NCI-H2081 treated with DMSO at 0.1 percent for 48 hours (cell line): ENCODE measurements around the gene INF2.
"Not testable (repeated sequence)": the region's sequence is repeated elsewhere in the genome, so short reads cannot be mapped to it uniquely, and the experiment has no call there.

Experiments
- DNase-seq: peaks from one replicate; lab custom pipeline; 2025; lab: John Stamatoyannopoulos, UW

The INF2 gene

DNA sequence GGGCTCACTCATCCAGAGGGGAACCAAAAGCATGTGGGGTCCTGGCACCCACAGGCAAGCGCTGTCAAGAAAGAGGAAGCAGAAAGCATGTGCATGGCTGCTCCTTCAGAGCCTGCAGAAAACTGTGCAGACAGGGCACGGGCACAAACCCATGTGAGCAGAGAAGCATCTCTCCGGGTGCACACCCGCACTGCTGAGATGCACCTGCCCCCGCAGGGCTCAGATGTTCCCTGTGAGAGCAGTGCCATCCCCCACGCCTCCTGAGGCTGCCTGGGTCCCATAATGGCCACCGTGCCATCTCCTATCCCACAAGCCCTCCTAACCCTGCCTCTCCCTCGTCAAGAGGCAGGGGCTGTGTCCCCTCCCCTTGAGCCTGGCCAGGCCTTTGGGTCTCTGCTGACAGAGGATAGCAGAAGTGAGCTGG lies 32.3 kb upstream of the INF2 start:
- DNase-seq, result no peak

DNA sequence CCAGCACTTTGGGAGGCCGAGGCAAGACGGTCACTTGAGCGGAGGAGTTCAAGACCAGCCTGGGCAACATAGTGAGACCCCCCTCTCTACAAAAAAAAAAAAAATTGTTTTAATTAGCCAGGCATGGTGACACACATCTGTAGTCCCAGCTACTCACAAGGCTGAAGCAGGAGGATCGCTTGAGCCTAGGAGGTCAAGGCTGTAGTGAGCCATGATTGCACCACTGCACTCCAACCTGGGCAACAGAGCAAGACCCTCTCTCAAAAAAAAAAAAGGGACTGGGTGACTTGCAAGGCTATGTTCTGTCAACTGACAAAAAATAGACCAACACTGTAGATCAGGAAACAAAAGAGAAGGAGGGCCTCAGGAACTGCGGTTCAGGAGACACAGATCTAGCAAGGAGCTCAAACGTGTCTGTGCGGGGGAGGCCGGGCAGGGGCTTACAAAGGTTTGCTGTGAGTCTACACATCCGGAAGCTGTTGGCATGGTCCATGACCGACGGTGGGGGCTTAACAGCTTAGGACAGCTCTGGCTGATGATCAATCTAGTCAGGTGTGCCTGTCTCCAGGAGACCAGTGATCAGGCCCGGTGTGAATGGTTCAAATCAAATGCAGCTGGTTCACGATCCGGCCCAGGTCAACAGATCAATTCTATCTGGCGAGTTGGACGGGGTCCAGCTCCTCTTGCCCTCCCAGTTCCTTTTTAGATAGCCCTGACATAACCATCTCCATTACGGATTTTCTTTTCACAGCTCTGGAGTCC lies 31.7 kb upstream of the INF2 start:
- no peak for DNase-seq

DNA sequence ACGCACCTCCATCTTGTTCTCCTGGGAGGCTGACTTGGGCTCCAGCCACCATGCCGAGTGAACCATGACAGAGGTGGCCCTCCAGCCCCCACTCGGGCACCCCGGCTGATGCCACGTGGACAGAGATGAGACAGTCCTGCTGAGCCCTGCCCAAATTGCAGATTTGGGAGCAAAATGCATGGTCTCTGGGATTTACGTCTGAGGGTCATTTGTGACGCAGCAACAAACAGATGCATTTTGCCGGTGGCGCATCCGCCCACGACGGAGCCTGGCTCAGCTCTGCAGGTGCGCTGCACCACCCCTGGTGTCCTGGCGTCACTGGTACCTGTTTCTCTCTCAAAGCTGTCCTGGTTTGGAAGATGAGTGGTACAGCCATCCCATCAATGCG lies 31.1 kb upstream of the INF2 start:
- no peak for DNase-seq

DNA sequence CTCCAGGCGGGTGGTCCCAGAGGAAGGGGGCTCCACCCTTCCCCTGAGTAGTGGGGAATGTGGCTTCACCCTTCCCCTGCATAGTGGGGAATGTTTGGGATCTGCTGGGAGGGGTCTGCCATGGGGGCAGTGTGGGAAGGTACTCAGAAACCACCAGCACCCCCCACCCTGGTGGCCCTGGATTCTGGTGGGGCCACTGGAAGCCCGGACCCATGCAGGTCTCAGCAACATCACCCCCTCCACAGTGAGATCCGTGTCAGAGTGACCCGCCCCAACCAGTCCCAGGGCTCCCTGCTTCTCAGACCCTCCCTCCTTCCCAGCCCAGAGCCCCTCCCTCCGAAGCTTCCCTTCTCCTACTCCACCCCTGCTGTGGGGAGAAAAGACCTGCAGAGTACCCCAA lies 30.3 kb upstream of the INF2 start:
- DNase-seq, result no peak

DNA sequence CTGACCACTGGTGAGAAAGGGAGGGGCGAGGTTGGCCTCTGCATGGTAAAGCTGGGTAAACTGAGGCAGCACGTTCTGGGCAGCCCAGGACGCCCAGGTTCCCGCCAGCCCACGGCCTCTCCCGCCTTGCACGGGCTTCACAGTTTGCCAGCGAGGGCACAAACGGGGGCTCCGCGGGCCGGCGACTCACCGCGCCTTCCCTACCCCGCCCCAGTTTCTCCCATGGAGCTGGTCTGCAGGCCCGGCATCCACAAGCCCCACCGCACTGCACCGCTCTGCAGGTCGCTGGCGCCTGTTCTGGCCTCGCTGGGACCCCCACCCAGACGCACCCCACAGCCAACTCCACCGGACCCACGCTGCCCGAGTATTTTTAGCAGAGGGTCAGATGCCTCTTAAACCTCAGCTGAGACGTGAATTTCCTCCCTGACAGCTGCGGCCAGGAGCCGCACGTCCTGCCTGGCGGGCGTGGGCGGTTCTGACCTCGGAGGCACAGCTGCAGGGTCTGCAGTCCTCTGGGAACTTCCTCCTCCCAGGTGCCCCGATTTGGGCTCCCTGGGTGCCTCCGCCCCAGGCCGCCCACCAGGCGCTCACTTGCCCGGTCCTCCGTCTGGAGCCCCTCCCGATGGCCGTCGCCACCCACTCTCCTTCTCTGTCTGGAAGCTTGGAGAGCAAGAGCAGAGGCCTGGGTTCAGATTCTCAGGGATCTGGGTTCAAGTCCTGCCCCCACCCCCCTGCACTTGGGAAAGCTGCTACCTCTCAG lies 29.5 kb upstream of the INF2 start:
- no peak for DNase-seq

DNA sequence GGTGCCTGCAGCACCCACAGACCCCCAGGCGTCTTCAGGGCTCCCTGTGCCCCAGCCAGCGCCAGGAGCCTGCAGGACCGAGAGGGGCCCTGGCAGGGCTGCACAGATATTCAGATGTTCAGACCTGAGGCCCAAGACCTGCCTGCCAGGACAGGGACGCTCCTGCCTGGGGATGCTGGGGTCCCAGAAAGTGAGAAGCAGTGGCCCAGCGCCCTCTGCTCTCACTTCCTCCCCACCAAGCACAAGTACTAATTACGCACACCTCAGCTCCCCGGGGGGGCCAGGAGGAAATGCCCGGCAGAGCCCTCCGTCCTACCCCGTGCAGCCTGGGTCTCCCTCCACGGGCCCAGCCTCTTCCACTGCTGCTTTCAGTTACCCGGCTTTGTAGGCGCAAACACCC lies 28.8 kb upstream of the INF2 start:
- no peak for DNase-seq

DNA sequence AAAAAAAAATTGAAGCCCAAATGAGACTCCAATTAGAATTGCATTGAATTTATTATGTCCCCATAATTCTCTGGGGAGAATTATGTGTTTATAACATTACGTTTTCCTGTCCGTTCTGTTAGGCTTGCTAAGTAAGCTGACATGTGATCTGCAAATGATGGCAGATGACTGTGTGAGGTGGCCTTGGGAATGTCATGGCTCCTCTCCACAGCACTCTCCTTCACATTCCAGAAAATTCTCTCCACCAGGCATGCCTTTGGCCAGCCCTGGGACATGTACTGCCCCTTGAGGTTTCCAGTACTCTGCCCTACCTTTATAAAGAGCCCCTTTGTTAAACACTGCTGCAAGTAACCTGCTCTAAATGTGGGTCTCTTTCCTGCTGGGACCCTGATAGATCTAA lies 28.3 kb upstream of the INF2 start:
- no peak for DNase-seq

DNA sequence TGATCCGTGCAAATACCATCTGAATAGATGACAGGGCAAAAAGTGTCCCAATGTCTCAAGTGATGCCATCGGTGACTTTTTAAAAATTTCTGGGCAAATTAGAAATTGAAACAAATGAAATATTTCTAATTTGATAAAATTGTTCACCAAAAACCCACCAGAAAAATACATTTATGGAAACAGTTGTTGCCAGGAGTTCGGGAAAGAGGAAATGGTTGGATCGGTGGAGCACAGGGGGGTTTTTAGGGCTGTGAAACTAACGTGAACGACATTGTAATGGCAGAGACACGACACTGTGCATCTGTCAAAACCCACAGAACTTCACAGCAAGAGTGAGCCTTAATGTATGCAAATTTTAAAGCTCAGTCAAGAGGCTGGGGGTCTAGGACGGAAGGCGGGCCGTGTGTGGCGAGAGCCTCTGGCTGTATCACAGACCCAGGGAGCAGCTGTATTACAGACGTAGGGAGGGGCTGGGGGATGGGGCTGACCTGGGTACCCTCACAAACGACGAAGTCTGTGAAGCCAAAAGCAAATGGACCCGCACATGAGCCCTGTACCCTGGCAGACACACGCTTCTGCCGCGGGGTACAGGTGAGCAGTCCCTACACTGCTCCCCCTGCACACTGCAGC lies 27.8 kb upstream of the INF2 start:
- not testable (repeated sequence) for DNase-seq

DNA sequence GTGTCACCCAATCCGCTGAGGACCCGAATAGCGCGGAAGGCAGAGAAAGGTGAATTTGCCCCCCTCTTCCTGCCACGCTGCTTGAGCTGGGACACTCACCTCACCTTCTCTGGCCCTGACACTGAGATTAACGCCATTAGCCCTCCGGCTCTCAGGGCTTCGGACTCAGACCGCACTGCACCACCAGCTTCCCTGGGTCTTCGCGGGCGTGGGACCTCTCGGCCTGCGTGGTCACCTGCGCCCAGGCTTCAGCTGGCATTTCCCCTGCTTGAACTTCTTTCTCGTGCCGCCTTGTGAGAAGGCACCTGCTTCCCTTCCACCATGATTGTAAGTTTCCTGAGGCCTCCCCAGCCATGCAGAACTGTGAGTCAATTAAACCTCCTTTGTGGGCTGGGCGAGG lies 26.9 kb upstream of the INF2 start:
- not testable (repeated sequence) for DNase-seq

DNA sequence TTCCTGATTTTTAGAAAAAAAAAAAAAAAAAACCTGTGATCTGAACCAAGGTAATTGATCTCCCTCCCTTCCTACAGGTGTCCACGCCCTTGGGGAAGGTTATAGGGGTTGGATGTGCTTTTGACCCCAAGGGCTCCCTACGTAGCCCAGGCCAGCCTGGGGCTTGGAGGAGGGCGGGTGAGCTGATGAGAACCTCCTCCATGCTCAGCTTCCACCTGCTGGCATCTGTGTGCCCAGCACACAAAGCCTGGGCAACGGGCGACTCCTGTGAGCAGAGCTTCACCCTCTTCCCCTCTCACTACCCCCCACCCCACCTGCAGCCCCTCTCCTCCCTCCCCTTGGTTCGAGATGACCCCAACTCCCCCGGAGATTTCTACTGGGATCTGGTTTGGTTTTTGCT lies 25.3 kb upstream of the INF2 start:
- no peak for DNase-seq

DNA sequence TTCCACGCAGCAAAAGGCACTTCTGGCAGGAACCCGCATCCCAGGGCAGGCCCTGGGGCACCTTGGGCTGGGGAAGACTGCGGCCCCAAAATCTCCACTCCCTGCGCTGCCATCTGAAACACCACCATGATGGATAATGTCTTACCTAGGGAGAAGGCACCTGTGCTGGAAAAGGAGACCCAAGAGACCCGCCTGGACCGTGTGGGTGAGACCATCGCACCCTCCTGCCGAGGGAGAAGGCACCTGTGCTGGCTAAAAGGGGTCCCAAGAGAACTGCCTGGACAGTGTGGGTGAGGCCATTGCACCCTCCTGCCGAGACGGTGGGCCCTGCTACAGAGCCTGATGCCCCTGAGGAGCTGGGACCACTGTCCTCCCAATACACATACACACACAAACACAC lies 24.8 kb upstream of the INF2 start:
- DNase-seq, result no peak

DNA sequence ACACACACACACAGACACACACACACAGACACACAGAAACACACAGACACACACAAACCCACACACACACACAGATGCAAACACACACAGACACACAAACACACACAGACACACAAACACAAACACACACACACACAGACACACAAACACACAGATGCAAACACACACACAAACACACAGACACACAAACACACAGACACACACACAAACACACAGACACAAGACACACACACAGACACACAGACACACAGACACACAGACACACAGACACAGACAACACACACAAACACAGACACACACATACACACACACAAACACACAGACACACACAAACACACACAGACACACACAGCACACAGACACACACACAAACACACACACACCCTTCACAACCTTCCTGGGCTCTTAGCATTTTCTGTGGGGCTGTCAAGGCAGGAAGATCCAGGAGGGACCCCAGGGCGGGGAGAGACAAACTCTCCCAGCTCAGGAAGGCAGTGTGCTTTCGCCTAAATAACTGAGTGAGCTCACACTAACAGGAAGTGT lies 24.2 kb upstream of the INF2 start:
- DNase-seq, result no peak

DNA sequence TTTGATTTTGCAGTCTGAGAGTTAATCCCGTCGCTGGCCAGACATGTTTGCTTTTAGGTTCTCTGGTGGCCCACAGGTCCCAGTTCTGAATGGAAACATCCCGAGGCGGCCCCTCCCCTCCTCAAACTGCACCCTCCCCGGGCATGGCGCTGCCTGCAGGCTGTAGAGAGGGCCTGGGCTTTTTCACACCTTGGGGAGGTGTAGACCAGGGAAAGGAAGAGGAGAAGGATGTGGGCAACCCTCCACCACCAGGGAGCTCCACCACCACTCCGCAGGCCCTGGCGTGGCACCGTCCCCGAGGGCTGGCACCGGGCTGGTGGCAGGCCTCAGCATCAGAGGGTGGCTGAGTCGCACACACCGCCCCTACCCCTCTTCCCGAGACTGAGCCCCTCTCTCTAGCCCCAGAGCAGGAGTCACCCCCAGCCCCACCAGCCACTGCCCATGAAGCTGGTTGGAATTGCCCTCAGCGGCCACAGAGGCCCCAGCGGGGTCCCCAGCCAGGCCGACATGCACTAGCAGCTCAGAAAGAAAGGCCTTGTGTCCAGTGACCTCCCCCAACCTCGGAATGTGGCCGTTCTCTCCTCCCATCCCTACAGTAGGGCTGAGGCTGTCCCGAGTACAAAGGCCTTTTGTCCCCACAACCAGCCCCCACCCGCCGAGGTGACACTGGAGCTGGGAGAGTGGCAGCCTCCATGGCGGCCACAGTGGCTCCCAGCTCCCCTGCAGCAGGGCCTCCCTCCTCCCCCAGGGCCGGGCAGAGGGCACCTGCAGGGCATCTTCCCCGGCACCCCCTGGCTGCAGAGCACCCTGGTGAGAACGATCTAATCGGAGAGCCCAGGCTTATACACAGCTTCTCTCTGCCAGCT lies 23.5 kb upstream of the INF2 start:
- DNase-seq, result no peak

DNA sequence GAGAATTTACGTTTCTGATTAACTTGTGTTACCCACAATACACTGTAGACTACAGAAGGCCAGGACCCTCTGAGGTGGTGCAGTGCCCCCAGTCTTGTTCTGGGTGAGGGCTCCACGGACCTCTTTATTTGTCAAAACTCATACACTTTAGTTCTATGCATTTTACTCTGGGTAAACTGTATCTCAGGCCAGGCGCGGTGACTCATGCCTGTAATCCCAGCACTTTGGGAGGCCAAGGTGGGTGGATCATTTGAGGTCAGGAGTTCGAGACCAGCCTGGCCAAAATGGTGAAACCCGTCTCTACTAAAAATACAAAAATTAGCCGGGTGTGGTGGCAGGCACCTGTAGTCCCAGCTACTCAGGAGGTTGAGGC lies 22.9 kb upstream of the INF2 start:
- DNase-seq, result not testable (repeated sequence)

DNA sequence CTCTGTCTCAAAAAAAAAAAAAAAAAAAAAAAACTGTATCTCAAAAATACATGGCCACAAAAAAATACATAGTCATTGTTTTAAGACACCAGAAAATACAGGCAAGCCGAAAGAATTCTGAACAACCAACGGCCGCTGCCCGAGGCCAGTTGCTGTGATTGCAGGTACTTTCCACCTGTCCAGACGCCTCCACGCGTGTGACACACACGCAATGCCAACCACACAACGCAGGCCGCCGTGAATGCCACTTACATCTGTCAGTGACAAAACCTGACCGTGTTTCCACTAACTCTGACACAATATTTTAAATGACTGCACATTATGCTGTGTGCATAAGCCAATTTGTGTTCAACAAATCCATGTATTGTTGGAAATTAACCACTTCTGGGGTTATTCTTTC lies 22.4 kb upstream of the INF2 start:
- DNase-seq, result no peak

DNA sequence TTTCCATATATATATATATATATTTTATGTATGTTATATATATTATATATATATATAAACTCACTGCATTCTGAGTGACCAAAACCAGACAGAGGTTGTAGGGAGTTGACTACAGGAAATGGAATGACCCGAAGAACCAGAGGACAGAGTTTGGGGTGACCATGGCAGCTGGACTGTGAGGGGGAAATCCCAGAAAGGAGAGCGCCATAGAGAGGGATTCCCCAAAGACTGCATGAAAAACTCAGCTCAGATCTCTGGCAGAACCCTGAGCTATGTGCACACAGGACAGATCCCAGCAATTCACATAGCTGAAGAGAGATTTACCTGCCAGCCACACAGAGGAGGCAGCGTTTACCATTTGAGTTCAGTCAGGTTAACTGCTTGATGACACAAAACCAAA lies 19.7 kb upstream of the INF2 start:
- no peak for DNase-seq

DNA sequence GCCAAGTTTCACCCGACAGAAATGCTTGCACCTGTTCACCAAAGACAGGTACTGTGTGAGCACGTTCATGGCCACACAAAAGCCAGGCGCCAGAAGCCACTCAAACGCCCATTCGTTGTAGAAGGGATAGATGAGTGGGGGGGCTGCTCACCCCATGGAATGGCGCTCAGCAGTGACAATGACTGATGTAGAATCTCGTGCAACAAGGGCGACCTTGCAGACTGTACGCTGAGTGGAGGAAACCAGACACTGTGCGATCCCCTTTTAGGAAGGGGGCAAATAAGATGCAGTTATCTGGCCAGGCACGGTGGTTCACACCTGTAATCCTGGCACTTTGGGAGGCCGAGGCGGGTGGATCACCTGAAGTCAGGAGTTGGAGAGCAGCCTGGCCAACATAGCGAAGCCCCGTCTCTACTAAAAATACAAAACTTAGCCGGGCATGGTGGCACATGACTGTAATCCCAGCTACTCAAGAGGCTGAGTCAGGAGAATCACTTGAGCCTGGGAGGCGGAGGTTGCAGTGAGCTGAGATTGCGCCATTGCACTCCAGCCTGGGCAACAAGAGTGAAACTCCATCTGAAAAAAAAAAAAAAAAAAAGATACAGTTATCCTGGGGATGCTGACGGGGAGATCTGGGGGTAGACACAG lies 18.0 kb upstream of the INF2 start:
- not testable (repeated sequence) for DNase-seq

DNA sequence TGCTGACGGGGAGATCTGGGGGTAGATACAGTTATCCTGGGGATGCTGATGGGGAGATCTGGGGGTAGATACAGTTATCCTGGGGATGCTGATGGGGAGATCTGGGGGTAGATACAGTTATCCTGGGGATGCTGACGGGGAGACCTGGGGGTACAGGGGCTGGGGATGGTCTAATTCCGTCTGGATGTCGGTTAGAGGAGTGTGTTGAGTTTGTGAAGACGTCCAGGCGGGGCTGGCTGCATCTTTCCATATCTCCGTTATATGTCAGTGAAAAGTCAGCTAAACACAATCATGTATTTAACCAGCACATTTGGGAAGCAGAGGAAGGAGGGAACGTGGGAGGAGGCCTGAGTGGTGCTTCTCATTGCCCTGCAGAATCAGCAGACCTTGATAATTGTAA lies 17.3 kb upstream of the INF2 start:
- not testable (repeated sequence) for DNase-seq

DNA sequence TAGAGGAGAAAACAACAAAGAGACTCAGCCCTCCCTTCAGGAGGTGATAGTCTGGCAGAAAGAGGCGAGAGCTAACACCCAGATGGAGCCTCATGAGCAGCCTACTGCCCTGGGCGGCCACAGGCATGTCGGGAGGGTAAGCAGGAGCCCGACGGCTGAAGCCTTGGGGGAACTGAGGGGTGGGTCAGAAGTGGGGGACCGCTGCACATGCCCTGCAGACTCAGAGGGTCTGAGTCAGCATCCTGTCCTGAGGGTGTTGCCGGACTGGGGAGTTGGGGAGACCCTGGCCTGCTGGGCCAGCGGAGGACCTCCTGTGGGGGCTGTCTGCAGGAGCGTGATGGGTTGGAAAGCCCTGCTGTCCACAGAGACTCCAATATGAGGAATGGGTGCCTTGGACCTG lies 15.9 kb upstream of the INF2 start:
- DNase-seq, result no peak

DNA sequence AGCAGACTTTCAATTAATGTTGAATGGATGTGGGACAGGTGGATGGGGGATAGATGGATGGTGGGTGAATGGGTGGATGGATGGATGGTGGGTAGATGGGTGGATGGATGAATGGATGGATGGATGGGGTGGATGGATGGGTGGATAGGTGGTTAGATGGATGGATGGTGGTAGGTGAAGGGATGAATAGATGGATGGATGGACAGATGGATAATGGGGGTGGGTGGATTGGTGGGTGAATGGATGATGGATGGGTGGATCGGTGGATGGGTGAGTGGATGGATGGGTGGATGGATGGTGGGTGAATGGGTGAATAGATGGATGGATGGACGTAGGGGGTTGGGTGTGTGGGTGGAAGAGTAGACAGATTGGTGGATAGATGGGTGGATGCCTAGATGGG lies 14.0 kb upstream of the INF2 start:
- no peak for DNase-seq

DNA sequence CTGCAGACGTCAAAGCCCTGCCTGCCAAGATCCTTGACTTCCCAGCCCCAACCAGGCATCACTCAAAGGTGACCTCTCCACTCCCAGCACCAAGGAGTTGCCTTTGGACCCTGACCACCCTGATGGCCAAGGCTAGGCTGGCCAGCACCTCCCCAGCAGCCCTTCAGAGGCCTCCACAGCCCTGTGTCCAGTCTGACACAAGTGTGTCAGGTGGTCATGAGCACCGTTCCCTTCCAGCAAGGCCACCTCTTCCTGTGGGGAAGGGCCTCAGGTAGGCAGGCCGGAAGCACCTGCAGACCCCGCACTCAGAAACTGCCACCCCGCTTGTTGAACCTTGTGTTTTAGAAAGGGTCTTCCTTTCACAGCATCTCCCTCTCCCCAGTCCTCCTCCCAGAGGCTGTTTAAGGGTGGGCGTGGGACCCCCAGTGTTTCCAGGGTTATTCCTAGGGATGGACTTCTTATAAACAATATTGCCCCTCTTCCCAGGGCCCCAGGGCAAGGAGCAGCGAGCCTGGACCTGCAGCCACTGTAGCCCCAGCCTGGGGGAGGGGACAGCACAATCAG lies 13.2 kb upstream of the INF2 start:
- DNase-seq, result no peak
